KBM-7 (cell line): Measurements from ENCODE around the gene PIM1.

Source experiments
- DNase-seq: peaks from one replicate; pipeline ENCODE4 v3.0.0-alpha.2; 2015
- in situ Hi-C: fragments of 300-500 bp; cut with MboI; formaldehyde crosslinking; loops from 2 replicates; pipeline ENCODE4 v1.14.3; 2020; ENCODE audit warnings: low sequenced_read_pairs, low pct_unique_long_range_greater_than_20kb, mixed read lengths

PIM1 gene

GRCh38 chr6:37136821-37137200, 33.1 kb upstream of the PIM1 start:
- DNase-seq = no peak
- in situ Hi-C loops = no loop called here

GRCh38 chr6:37137201-37138090, 32.5 kb upstream of the PIM1 start:
- no peak for DNase-seq
- in situ Hi-C loops = no loop called here

GRCh38 chr6:37138856-37139229, 31.1 kb upstream of the PIM1 start:
- in situ Hi-C loops = no loop called here
- no peak for DNase-seq

- DNase-seq = no peak
- in situ Hi-C loops = no loop called here
Observed at GRCh38 chr6:37139230-37139962, 30.6 kb upstream of the PIM1 start.

GRCh38 chr6:37140145-37140544, 29.8 kb upstream of the PIM1 start:
- in situ Hi-C loops = no loop called here
- no peak for DNase-seq

GRCh38 chr6:37141281-37142049, 28.5 kb upstream of the PIM1 start:
- no peak for DNase-seq
- in situ Hi-C loops = no loop called here

GRCh38 chr6:37142050-37142614, 27.8 kb upstream of the PIM1 start:
- no peak for DNase-seq
- in situ Hi-C loops = no loop called here

GRCh38 chr6:37143585-37143984, 26.4 kb upstream of the PIM1 start:
- in situ Hi-C loops = no loop called here
- DNase-seq = no peak

GRCh38 chr6:37145443-37145842, 24.5 kb upstream of the PIM1 start:
- in situ Hi-C loops = no loop called here
- DNase-seq = no peak

- in situ Hi-C loops = no loop called here
- DNase-seq = no peak
Observed at GRCh38 chr6:37146735-37147157, 23.2 kb upstream of the PIM1 start.

GRCh38 chr6:37149745-37150144, 20.2 kb upstream of the PIM1 start:
- in situ Hi-C loops = no loop called here
- DNase-seq = no peak

- in situ Hi-C loops = no loop called here
- no peak for DNase-seq
Observed at GRCh38 chr6:37150314-37150713, 19.6 kb upstream of the PIM1 start.

- DNase-seq = no peak
- in situ Hi-C loops = no loop called here
Observed at GRCh38 chr6:37155394-37156312, 14.3 kb upstream of the PIM1 start.

GRCh38 chr6:37158508-37158907, 11.4 kb upstream of the PIM1 start:
- no peak for DNase-seq
- in situ Hi-C loops = no loop called here

- in situ Hi-C loops = no loop called here
- DNase-seq = peak; percentile 94
Observed at GRCh38 chr6:37160922-37161778, 8.8 kb upstream of the PIM1 start.

- DNase-seq = no peak
- in situ Hi-C loops = no loop called here
Observed at GRCh38 chr6:37162740-37163139, 7.2 kb upstream of the PIM1 start.

- in situ Hi-C loops = no loop called here
Observed at GRCh38 chr6:37168163-37168758, 1.7 kb upstream of the PIM1 start.

More at GRCh38 chr6:37168163-37168758, 1.7 kb upstream of the PIM1 start:
- no peak for DNase-seq
